Left lobe of liver (tissue), 2 donors: ENCODE measurements around the gene PLA1A. TPM values are rescaled to one million over a fixed set of nuclear protein-coding genes. Genes with fewer than 3 reads are reported as not detected.

ENCODE experiments used
- ATAC-seq: fragments of 200-7000 bp; cut with Tn5 transposase; one replicate; pipeline ENCODE4 v1.9.1; 2020; ENCODE audit warnings: mild to moderate bottlenecking, moderate library complexity
- DNase-seq: peaks from one replicate; pipeline ENCODE4 v3.0.0-alpha.2; 2020; ENCODE audit warnings: low spot score
- total RNA-seq: library from RNA; stranded (reverse); gene quantifications from one replicate; pipeline ENCODE4 v1.2.1, GENCODE V29; 2021
- donor health status: DM: no; HTN: no; CAD: no; lungs with moderate emphysema.
- donor health status: DM: no; HTN: yes; CAD: no.

PLA1A gene
- total RNA-seq, 1 donor from 2014 or later, result 13.5 TPM

- DNase-seq (peak; percentile 5), ATAC-seq (no peak)
Observed at GRCh38 chr3:119602676-119603075, 5.0 kb downstream of the PLA1A start.

- DNase-seq (peak; percentile 21), ATAC-seq (no peak)
Observed at GRCh38 chr3:119604878-119605277, 7.2 kb downstream of the PLA1A start.

GRCh38 chr3:119608405-119609000 is 10.8 kb downstream of the PLA1A start:
- DNase-seq (peak; percentile 2), ATAC-seq (no peak)

- DNase-seq, result peak; percentile 33
- ATAC-seq, result no peak
Observed at GRCh38 chr3:119609301-119609700, 11.6 kb downstream of the PLA1A start.

GRCh38 chr3:119611664-119612063 is 14.0 kb downstream of the PLA1A start:
- ATAC-seq, result no peak
- no peak for DNase-seq

- ATAC-seq, result no peak
Observed at GRCh38 chr3:119613201-119613600, 15.5 kb downstream of the PLA1A start.

GRCh38 chr3:119613872-119614271 is 16.2 kb downstream of the PLA1A start:
- no peak for ATAC-seq
- no peak for DNase-seq

More at GRCh38 chr3:119613201-119613600, 15.5 kb downstream of the PLA1A start:
- peak; percentile 16 for DNase-seq

GRCh38 chr3:119616056-119616455 is 18.4 kb downstream of the PLA1A start:
- ATAC-seq (no peak), DNase-seq (no peak)

- no peak for ATAC-seq
Observed at GRCh38 chr3:119619094-119619493, 21.4 kb downstream of the PLA1A start.

GRCh38 chr3:119620899-119621298 is 23.2 kb downstream of the PLA1A start:
- DNase-seq (no peak), ATAC-seq (no peak)

More at GRCh38 chr3:119619094-119619493, 21.4 kb downstream of the PLA1A start:
- DNase-seq, result no peak

- ATAC-seq, result no peak
Observed at GRCh38 chr3:119624002-119624720, 26.5 kb downstream of the PLA1A start.

GRCh38 chr3:119625451-119626153 is 27.9 kb downstream of the PLA1A start:
- ATAC-seq, result no peak
- DNase-seq, result no peak

More at GRCh38 chr3:119624002-119624720, 26.5 kb downstream of the PLA1A start:
- DNase-seq, result no peak

- ATAC-seq (no peak), DNase-seq (no peak)
Observed at GRCh38 chr3:119626196-119626595, 28.5 kb downstream of the PLA1A start.

GRCh38 chr3:119627461-119627860 is 29.8 kb downstream of the PLA1A start:
- no peak for DNase-seq
- peak; percentile 26 for ATAC-seq

GRCh38 chr3:119628390-119628789 is 30.7 kb downstream of the PLA1A start:
- no peak for DNase-seq

GRCh38 chr3:119628816-119629445 is 31.2 kb downstream of the PLA1A start:
- DNase-seq (no peak), ATAC-seq (no peak)

More at GRCh38 chr3:119628390-119628789, 30.7 kb downstream of the PLA1A start:
- ATAC-seq, result no peak

GRCh38 chr3:119630128-119630879 is 32.6 kb downstream of the PLA1A start:
- DNase-seq, result peak; percentile 57
- ATAC-seq, result peak; percentile 91

- DNase-seq (no peak), ATAC-seq (no peak)
Observed at GRCh38 chr3:119630880-119631329, 33.2 kb downstream of the PLA1A start.

GRCh38 chr3:119631516-119631915 is 33.8 kb downstream of the PLA1A start:
- DNase-seq, result no peak

GRCh38 chr3:119632216-119632615 is 34.5 kb downstream of the PLA1A start:
- ATAC-seq (no peak), DNase-seq (no peak)

More at GRCh38 chr3:119631516-119631915, 33.8 kb downstream of the PLA1A start:
- ATAC-seq, result no peak
